ENCODE results near the gene GRIP1.

Gene GRIP1

DNA sequence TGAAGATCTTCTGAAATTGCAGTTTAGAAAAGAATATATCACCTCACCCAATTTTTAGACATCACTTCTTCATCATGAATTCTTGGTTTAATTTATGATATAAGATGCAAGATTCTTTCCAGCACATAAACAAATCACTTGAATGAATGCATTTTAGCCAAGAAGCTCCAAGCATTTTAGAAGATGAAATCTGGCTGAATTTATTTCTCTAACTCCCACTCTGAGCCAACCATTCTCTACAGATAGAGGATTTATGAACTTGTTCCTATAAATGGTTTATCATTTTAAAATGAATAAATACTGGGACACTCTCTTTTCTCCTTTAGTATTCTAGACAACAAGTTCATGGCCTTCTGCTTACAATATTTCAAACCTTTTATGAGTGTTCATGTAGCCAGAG, 71.7 kb downstream of the GRIP1 start:
- H2BK120ac ChIP-seq (ENCODE audit: insufficient read depth, low read length, poor library complexity): no peak overlapping the region
- no peak for DNase-seq
- no peak overlapping the region for H3K14ac ChIP-seq (ENCODE audit: low read length)
- no peaks in the 10 kb centered on the region for H3K79me1 ChIP-seq (ENCODE audit: low read length)
- no peak overlapping the region for H2BK12ac ChIP-seq (ENCODE audit: low read length)
- H3K79me2 ChIP-seq (ENCODE audit: control insufficient read depth, insufficient read depth, low read length, poor library complexity): no peaks in the 10 kb centered on the region
- no peak overlapping the region for H4K91ac ChIP-seq (ENCODE audit: low read depth, low read length)
- no peak overlapping the region for H3K4me2 ChIP-seq (ENCODE audit: low read length)
- no peak overlapping the region for H3K4me3 ChIP-seq (ENCODE audit: low read depth, low read length)
- H3K23ac ChIP-seq (ENCODE audit: low read length): no peak overlapping the region
- no peaks in the 10 kb centered on the region for H3K27me3 ChIP-seq (ENCODE audit: insufficient read depth, low read length)
- H3K9ac ChIP-seq (ENCODE audit: low read length): no peak overlapping the region
- no peak overlapping the region for H4K8ac ChIP-seq (ENCODE audit: low read depth, low read length)
- no peak overlapping the region for H4K12ac ChIP-seq (ENCODE audit: low read depth, low read length)
- H2AFZ ChIP-seq (ENCODE audit: insufficient read depth, low read length, poor library complexity): no peak overlapping the region
- no peak overlapping the region for H3K4ac ChIP-seq (ENCODE audit: low read depth, low read length)
- no peaks in the 10 kb centered on the region for H3K9me3 ChIP-seq (ENCODE audit: insufficient read depth, low read depth, low read length)
- H2BK5ac ChIP-seq (ENCODE audit: low read depth, low read length, poor library complexity): no peak overlapping the region
- H3K36me3 ChIP-seq (ENCODE audit: control insufficient read depth in 1 of 2, insufficient read depth in 2 of 2, low read length in 2 of 2): no peaks in the 10 kb centered on the region
- no peak overlapping the region for H3K27ac ChIP-seq (ENCODE audit: low read depth, low read length)
- no peak overlapping the region for H2AK5ac ChIP-seq (ENCODE audit: low read length)
- H3K4me1 ChIP-seq (ENCODE audit: control insufficient read depth in 1 of 2, insufficient read depth in 2 of 2, low read length in 2 of 2): no peaks in the 10 kb centered on the region
- H3K18ac ChIP-seq (ENCODE audit: low read length): no peak overlapping the region

DNA sequence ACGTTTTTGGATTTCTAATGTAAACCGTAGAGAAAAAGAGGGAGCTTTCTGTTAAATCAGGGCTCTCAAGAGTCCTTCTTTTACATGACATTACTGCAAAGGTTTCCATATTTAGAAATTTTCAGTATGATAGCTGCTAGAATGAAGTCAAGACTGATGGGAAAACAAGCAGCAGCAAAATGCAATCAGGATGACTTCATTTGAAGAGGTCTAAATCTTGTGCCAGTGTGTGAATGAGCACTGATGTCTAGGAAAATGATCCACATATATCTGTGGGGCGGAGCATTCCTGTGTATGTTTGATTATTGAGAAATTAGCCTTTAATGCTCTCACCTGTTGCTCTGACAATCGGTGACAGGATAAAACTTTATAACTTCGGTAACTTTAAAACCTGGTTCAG, 73.6 kb downstream of the GRIP1 start:
- Histone ChIP-seq H3K4ac (ENCODE audit: low read depth, low read length) (no peak overlapping the region), H2BK120ac (ENCODE audit: insufficient read depth, low read length, poor library complexity) (no peak overlapping the region), H3K18ac (ENCODE audit: low read length) (no peak overlapping the region), H3K27ac (ENCODE audit: low read depth, low read length) (no peak overlapping the region), H2BK12ac (ENCODE audit: low read length) (no peak overlapping the region), H3K9ac (ENCODE audit: low read length) (no peak overlapping the region), H3K23ac (ENCODE audit: low read length) (no peak overlapping the region), H4K91ac (ENCODE audit: low read depth, low read length) (no peak overlapping the region), H3K14ac (ENCODE audit: low read length) (no peak overlapping the region), H3K36me3 (ENCODE audit: control insufficient read depth in 1 of 2, insufficient read depth in 2 of 2, low read length in 2 of 2) (no peaks in the 10 kb centered on the region), H2BK5ac (ENCODE audit: low read depth, low read length, poor library complexity) (no peak overlapping the region), H3K27me3 (ENCODE audit: insufficient read depth, low read length) (no peaks in the 10 kb centered on the region), H3K4me2 (ENCODE audit: low read length) (no peak overlapping the region), H2AFZ (ENCODE audit: insufficient read depth, low read length, poor library complexity) (no peak overlapping the region), H2AK5ac (ENCODE audit: low read length) (no peak overlapping the region), H3K4me1 (ENCODE audit: control insufficient read depth in 1 of 2, insufficient read depth in 2 of 2, low read length in 2 of 2) (no peaks in the 10 kb centered on the region), H3K79me1 (ENCODE audit: low read length) (no peaks in the 10 kb centered on the region), H3K79me2 (ENCODE audit: control insufficient read depth, insufficient read depth, low read length, poor library complexity) (no peaks in the 10 kb centered on the region), H4K12ac (ENCODE audit: low read depth, low read length) (no peak overlapping the region), H3K9me3 (ENCODE audit: insufficient read depth, low read depth, low read length) (no peaks in the 10 kb centered on the region), H4K8ac (ENCODE audit: low read depth, low read length) (no peak overlapping the region), H3K4me3 (ENCODE audit: low read depth, low read length) (no peak overlapping the region)
- DNase-seq: no peak
- no CpG with 5 or more reads among the region's 5 CpGs for WGBS (ENCODE audit: extremely low coverage, insufficient coverage, insufficient read length)

GRCh38 chr12:66603981-66604479, 74.8 kb downstream of the GRIP1 start:
- no peak overlapping the region for H2BK5ac ChIP-seq (ENCODE audit: low read depth, low read length, poor library complexity)
- H3K18ac ChIP-seq (ENCODE audit: low read length): no peak overlapping the region
- H3K4me1 ChIP-seq (ENCODE audit: control insufficient read depth in 1 of 2, insufficient read depth in 2 of 2, low read length in 2 of 2): no peaks in the 10 kb centered on the region
- DNase-seq: no peak
- no peak overlapping the region for H3K4me3 ChIP-seq (ENCODE audit: low read depth, low read length)
- H3K36me3 ChIP-seq (ENCODE audit: control insufficient read depth in 1 of 2, insufficient read depth in 2 of 2, low read length in 2 of 2): no peaks in the 10 kb centered on the region
- H2AFZ ChIP-seq (ENCODE audit: insufficient read depth, low read length, poor library complexity): no peak overlapping the region
- H3K14ac ChIP-seq (ENCODE audit: low read length): no peak overlapping the region
- H3K27ac ChIP-seq (ENCODE audit: low read depth, low read length): no peak overlapping the region
- H3K23ac ChIP-seq (ENCODE audit: low read length): no peak overlapping the region
- H3K4ac ChIP-seq (ENCODE audit: low read depth, low read length): no peak overlapping the region
- no peaks in the 10 kb centered on the region for H3K9me3 ChIP-seq (ENCODE audit: insufficient read depth, low read depth, low read length)
- no peak overlapping the region for H3K4me2 ChIP-seq (ENCODE audit: low read length)
- no peaks in the 10 kb centered on the region for H3K27me3 ChIP-seq (ENCODE audit: insufficient read depth, low read length)
- no peaks in the 10 kb centered on the region for H3K79me2 ChIP-seq (ENCODE audit: control insufficient read depth, insufficient read depth, low read length, poor library complexity)
- H2BK12ac ChIP-seq (ENCODE audit: low read length): no peak overlapping the region
- no CpG with 5 or more reads among the region's 3 CpGs for WGBS (ENCODE audit: extremely low coverage, insufficient coverage, insufficient read length)
- H3K79me1 ChIP-seq (ENCODE audit: low read length): no peaks in the 10 kb centered on the region
- no peak overlapping the region for H4K8ac ChIP-seq (ENCODE audit: low read depth, low read length)
- no peak overlapping the region for H2BK120ac ChIP-seq (ENCODE audit: insufficient read depth, low read length, poor library complexity)
- no peak overlapping the region for H4K91ac ChIP-seq (ENCODE audit: low read depth, low read length)
- H4K12ac ChIP-seq (ENCODE audit: low read depth, low read length): no peak overlapping the region
- no peak overlapping the region for H2AK5ac ChIP-seq (ENCODE audit: low read length)
- H3K9ac ChIP-seq (ENCODE audit: low read length): no peak overlapping the region

DNA sequence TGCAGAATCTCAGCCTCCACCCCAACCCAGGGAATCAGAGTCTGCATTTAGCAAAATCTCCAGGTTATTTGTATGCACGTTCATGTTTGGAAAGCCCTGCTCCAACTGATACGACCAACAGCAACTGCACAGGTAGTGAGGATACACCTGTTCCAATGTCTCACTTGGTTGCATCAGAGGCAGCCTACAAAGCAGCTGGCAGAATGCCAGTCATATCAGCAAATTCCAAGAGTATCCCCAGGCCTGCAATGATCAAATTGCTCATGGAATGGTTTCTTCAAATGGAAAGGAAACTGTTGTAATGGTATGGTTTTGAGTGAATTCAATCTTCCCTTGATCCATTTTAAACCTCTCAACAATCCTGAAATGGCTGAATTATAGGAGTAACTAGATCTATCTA, 75.4 kb downstream of the GRIP1 start:
- no peak overlapping the region for H2AFZ ChIP-seq (ENCODE audit: insufficient read depth, low read length, poor library complexity)
- no peaks in the 10 kb centered on the region for H3K36me3 ChIP-seq (ENCODE audit: control insufficient read depth in 1 of 2, insufficient read depth in 2 of 2, low read length in 2 of 2)
- H3K79me2 ChIP-seq (ENCODE audit: control insufficient read depth, insufficient read depth, low read length, poor library complexity): no peaks in the 10 kb centered on the region
- WGBS (ENCODE audit: extremely low coverage, insufficient coverage, insufficient read length): no CpG with 5 or more reads among the region's 2 CpGs
- no peaks in the 10 kb centered on the region for H3K27me3 ChIP-seq (ENCODE audit: insufficient read depth, low read length)
- no peak overlapping the region for H2BK5ac ChIP-seq (ENCODE audit: low read depth, low read length, poor library complexity)
- H3K4me3 ChIP-seq (ENCODE audit: low read depth, low read length): no peak overlapping the region
- H2BK12ac ChIP-seq (ENCODE audit: low read length): no peak overlapping the region
- no peak for DNase-seq
- no peak overlapping the region for H4K91ac ChIP-seq (ENCODE audit: low read depth, low read length)
- H3K18ac ChIP-seq (ENCODE audit: low read length): no peak overlapping the region
- H3K9ac ChIP-seq (ENCODE audit: low read length): no peak overlapping the region
- no peak overlapping the region for H4K8ac ChIP-seq (ENCODE audit: low read depth, low read length)
- H3K23ac ChIP-seq (ENCODE audit: low read length): no peak overlapping the region
- no peak overlapping the region for H2BK120ac ChIP-seq (ENCODE audit: insufficient read depth, low read length, poor library complexity)
- H2AK5ac ChIP-seq (ENCODE audit: low read length): no peak overlapping the region
- H3K4ac ChIP-seq (ENCODE audit: low read depth, low read length): no peak overlapping the region
- H3K27ac ChIP-seq (ENCODE audit: low read depth, low read length): no peak overlapping the region
- H3K79me1 ChIP-seq (ENCODE audit: low read length): no peaks in the 10 kb centered on the region
- no peak overlapping the region for H3K4me2 ChIP-seq (ENCODE audit: low read length)
- H3K4me1 ChIP-seq (ENCODE audit: control insufficient read depth in 1 of 2, insufficient read depth in 2 of 2, low read length in 2 of 2): no peaks in the 10 kb centered on the region
- H3K9me3 ChIP-seq (ENCODE audit: insufficient read depth, low read depth, low read length): no peaks in the 10 kb centered on the region
- H4K12ac ChIP-seq (ENCODE audit: low read depth, low read length): no peak overlapping the region
- no peak overlapping the region for H3K14ac ChIP-seq (ENCODE audit: low read length)

Measured in trophoblast cell (in vitro differentiated cells and primary cell).